Nephron (organoid): ENCODE results near the gene ZNF597.
"Not testable (repeated sequence)": the region's sequence is repeated elsewhere in the genome, so short reads cannot be mapped to it uniquely, and the experiment has no call there.

Experiments used
- H3K27ac Mint-ChIP-seq, 3 experiments: 2 replicates each; pipeline ENCODE4 v1.8.0; 2020; ENCODE audit warnings: mixed read lengths in 3 of 3, mild to moderate bottlenecking in 2 of 3, moderate library complexity in 1 of 3
- H3K27me3 Mint-ChIP-seq: 2 replicates; pipeline ENCODE4 v1.8.0; 2021; ENCODE audit warnings: low read depth, mild to moderate bottlenecking, moderate library complexity, mixed read lengths
- H3K36me3 Mint-ChIP-seq: 2 replicates; pipeline ENCODE4 v1.8.0; 2020; ENCODE audit warnings: low read depth, mixed read lengths
- H3K4me1 Mint-ChIP-seq: 2 replicates; pipeline ENCODE4 v1.8.0; 2020; ENCODE audit warnings: mixed read lengths
- H3K4me3 Mint-ChIP-seq, 3 experiments: 2 replicates each; pipeline ENCODE4 v1.8.0; 2020; ENCODE audit warnings: mild to moderate bottlenecking in 3 of 3, mixed read lengths in 3 of 3, moderate library complexity in 2 of 3
- H3K9me3 Mint-ChIP-seq: 2 replicates; pipeline ENCODE4 v1.8.0; 2020; ENCODE audit warnings: mixed read lengths
- CTCF ChIP-seq, 3 experiments: fragments of 200-600 bp; sonication (generic); IDR thresholded peaks; one replicate each; pipeline ENCODE4 v1.5.0; 2021; ENCODE audit warnings: antibody characterized with exemption in 3 of 3; ENCODE audit not compliant: unreplicated experiment in 3 of 3

Gene ZNF597

GRCh38 chr16:3475604-3476375 is 32.5 kb upstream of the ZNF597 start:
- no peak for TF ChIP-seq CTCF (IDR thresholded peaks at IDR 0.05; ENCODE audit: unreplicated experiment in 3 of 3)
- no peaks in the 10 kb centered on the region for H3K4me1 Mint-ChIP-seq

GRCh38 chr16:3474870-3475269 is 31.6 kb upstream of the ZNF597 start:
- H3K27ac Mint-ChIP-seq, H3K4me1 Mint-ChIP-seq, H3K27me3 Mint-ChIP-seq, H3K4me3 Mint-ChIP-seq, H3K9me3 Mint-ChIP-seq: not testable (repeated sequence)
- peaks cover 24% of the 10 kb centered on the region for H3K36me3 Mint-ChIP-seq

More at GRCh38 chr16:3475604-3476375, 32.5 kb upstream of the ZNF597 start:
- Mint-ChIP-seq H3K27ac (no peak overlapping the region), H3K4me3 (no peak overlapping the region), H3K27me3 (no peaks in the 10 kb centered on the region), H3K36me3 (peaks cover 27% of the 10 kb centered on the region), H3K9me3 (no peaks in the 10 kb centered on the region)

- Mint-ChIP-seq H3K4me3 (no peak overlapping the region), H3K36me3 (peaks cover 18% of the 10 kb centered on the region), H3K27me3 (no peaks in the 10 kb centered on the region), H3K4me1 (no peaks in the 10 kb centered on the region), H3K9me3 (no peaks in the 10 kb centered on the region), H3K27ac (no peak overlapping the region)
- TF ChIP-seq CTCF (IDR thresholded peaks at IDR 0.05; ENCODE audit: unreplicated experiment in 3 of 3): no peak
Measured at GRCh38 chr16:3474136-3474779, 31.0 kb upstream of the ZNF597 start.

- not testable (repeated sequence) for H3K27me3 Mint-ChIP-seq, H3K9me3 Mint-ChIP-seq, H3K27ac Mint-ChIP-seq, H3K4me1 Mint-ChIP-seq, H3K4me3 Mint-ChIP-seq
- peaks cover 16% of the 10 kb centered on the region for H3K36me3 Mint-ChIP-seq
Measured at GRCh38 chr16:3473596-3473943, 30.3 kb upstream of the ZNF597 start.

GRCh38 chr16:3472878-3473595 is 29.7 kb upstream of the ZNF597 start:
- Mint-ChIP-seq H3K36me3 (peaks cover 17% of the 10 kb centered on the region), H3K27ac (no peak overlapping the region)

GRCh38 chr16:3471518-3472176 is 28.3 kb upstream of the ZNF597 start:
- H3K36me3 Mint-ChIP-seq: peaks cover 25% of the 10 kb centered on the region
- no peaks in the 10 kb centered on the region for H3K27me3 Mint-ChIP-seq
- no peak overlapping the region for H3K27ac Mint-ChIP-seq
- H3K9me3 Mint-ChIP-seq: no peaks in the 10 kb centered on the region
- no peak for TF ChIP-seq CTCF (IDR thresholded peaks at IDR 0.05; ENCODE audit: unreplicated experiment in 3 of 3)
- H3K4me1 Mint-ChIP-seq: peaks cover 14% of the 10 kb centered on the region
- no peak overlapping the region for H3K4me3 Mint-ChIP-seq

More at GRCh38 chr16:3472878-3473595, 29.7 kb upstream of the ZNF597 start:
- TF ChIP-seq CTCF (IDR thresholded peaks at IDR 0.05; ENCODE audit: unreplicated experiment in 3 of 3): no peak
- no peaks in the 10 kb centered on the region for H3K27me3 Mint-ChIP-seq
- H3K9me3 Mint-ChIP-seq: no peaks in the 10 kb centered on the region
- H3K4me1 Mint-ChIP-seq: peaks cover 5% of the 10 kb centered on the region
- H3K4me3 Mint-ChIP-seq: no peak overlapping the region
